HG03342 (cell line): ENCODE results near the gene SRSF3.

Source experiments
- ATAC-seq: cut with Tn5 transposase; IDR thresholded peaks from one replicate; pipeline ENCODE4 v1.9.1; 2021; ENCODE audit warnings: mild to moderate bottlenecking, moderate library complexity; ENCODE audit not compliant: unreplicated experiment

The SRSF3 gene

GRCh38 chr6:36622901-36623546, 28.9 kb downstream of the SRSF3 start:
- no peak for ATAC-seq

DNA sequence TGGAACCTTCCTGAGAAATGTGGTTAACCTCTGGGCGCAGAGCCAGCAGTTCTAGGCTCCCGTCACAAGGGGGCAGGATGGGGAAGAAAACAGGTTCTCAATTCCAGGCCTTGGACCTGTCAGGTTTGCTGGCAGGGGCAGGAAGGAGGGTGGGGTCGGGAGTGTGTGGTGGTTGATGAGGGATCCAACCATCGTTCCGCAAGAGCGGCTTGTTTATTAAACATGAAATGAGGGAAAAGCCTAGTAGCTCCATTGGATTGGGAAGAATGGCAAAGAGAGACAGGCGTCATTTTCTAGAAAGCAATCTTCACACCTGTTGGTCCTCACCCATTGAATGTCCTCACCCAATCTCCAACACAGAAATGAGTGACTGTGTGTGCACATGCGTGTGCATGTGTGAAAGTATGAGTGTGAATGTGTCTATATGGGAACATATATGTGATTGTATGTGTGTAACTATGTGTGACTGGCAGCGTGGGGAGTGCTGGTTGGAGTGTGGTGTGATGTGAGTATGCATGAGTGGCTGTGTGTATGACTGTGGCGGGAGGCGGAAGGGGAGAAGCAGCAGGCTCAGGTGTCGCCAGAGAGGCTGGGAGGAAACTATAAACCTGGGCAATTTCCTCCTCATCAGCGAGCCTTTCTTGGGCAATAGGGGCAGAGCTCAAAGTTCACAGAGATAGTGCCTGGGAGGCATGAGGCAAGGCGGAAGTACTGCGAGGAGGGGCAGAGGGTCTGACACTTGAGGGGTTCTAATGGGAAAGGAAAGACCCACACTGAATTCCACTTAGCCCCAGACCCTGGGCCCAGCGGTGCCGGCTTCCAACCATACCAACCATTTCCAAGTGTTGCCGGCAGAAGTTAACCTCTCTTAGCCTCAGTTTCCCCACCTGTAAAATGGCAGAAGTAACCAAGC, 29.6 kb downstream of the SRSF3 start:
- ATAC-seq: no peak

GRCh38 chr6:36624461-36625157, 30.4 kb downstream of the SRSF3 start:
- no peak for ATAC-seq

DNA sequence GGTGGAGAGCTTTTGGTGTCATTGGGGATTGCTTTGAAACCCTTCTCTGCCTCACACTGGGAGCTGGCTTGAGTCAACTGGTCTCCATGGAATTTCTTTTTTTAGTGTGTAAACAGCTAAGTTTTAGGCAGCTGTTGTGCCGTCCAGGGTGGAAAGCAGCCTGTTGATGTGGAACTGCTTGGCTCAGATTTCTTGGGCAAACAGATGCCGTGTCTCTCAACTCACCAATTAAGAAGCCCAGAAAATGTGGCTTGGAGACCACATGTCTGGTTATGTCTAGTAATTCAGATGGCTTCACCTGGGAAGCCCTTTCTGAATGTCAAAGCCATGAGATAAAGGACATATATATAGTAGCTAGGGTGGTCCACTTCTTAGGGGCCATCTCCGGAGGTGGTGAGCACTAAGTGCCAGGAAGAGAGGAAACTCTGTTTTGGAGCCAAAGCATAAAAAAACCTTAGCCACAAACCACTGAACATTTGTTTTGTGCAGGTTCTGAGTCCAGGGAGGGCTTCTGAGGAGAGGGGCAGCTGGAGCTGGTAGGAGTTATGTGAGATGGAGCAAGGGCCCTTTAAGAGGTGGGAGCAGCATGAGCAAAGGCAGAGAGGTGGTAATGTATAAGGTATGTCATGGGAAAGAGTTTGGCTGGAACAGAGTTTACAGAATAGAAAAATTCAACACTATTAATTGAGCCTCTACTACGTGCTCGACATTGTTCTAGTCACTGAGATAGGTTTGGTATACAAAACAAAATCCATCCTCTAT, 31.2 kb downstream of the SRSF3 start:
- no peak for ATAC-seq

- no peak for ATAC-seq
These were observed 32.5 kb downstream of the SRSF3 start for GRCh38 chr6:36626636-36627035.

- no peak for ATAC-seq
These were observed 33.0 kb downstream of the SRSF3 start for GRCh38 chr6:36627141-36627540.

GRCh38 chr6:36627801-36628246, 33.7 kb downstream of the SRSF3 start:
- ATAC-seq: no peak

- ATAC-seq: no peak
These were observed 35.6 kb downstream of the SRSF3 start for GRCh38 chr6:36629784-36630183.

GRCh38 chr6:36631326-36632011, 37.3 kb downstream of the SRSF3 start:
- ATAC-seq: no peak

DNA sequence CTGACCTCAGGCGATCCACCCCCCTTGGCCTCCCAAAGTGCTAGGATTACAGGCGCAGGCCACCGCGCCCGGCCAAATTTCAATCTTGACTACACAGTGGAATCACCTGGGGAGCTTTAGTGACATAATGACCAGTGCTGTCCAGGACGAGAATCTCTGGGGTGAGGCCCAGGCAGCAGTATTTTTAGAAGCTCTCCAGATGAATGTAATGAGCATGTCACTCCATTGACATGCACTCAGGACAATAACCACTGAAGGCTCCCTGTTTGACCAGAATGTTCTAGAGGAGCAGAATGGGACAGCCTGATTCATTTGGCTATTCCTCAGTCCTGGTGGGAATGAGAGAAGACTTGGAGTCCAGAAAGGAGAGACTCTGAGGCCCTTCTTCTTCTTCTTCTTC, 39.2 kb downstream of the SRSF3 start:
- ATAC-seq: no peak

DNA sequence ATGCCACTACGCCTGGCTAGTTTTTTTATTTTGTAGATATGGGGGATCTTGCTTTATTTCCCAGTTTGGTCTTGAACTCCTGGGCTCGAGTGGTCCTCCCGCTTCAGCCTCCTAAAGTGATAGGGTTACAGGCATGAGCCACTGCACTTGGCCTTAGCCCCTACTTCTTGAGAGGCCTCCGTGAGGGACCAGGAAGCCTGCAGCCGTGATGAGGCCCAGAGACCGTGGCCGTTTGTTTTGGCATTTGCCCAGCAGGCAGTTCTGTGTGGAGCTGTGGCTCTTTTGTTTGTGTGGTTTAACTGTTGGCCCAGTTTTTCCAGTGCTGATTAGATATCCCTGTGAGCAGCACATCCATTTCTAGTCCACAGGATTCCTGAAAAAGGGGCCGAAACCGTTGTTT, 39.8 kb downstream of the SRSF3 start:
- ATAC-seq: no peak

DNA sequence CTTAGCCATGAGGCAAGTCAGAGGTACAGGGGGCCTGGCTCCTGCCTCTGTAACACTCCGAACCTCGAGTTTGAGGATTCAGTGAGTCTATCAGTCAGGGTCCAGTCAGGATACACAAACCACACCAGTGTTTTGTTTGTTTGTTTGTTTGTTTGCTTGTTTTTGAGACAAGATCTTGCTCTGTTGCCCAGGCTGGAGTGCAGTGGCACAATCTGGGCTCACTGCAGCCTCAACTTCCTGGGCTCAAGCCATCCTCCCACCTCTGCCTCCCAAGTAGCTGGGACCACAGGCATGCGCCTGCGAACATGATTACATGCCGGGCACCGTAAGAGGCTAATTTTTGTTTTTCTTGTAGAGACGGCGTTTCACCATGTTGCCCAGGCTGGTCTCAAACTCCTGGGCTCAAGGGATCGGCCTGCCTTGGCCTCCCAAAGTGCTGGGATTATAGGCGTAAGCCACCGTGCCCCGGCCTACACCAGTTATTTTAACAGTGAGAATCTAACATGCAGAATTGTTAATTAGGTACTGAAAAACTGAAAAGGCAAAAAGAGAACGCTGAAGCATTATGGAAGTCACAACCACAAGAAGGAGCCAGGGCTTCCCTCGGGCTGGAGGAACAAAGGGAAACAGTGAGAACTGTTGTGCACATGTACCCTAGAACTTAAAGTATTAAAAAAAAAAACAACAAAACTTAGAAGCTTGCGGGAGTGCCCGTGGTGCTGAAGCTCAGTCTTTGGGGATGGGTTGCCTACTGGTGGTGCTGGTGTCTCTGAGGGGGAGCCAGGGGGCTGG, 40.4 kb downstream of the SRSF3 start:
- no peak for ATAC-seq

DNA sequence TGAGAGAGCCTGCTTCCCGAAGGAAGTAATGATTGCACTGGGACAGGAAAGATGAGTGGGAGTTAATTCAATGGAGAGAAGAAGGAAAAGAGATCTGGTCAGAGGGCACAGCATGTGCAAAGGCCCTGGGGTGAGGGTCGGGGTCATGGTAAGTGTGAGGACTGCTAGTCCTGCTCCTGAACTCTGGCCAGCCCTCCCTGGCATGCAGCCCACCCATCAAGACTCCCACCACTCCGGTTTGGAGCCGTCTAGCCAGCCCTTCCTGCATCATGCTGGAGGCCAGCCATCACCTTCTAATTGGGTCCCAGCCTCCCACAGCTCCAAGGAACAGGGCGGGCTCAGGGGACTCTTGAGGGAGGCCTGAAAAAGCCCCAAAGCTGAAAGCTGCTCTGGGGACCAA, 42.1 kb downstream of the SRSF3 start:
- ATAC-seq: no peak

- no peak for ATAC-seq
These were observed 42.7 kb downstream of the SRSF3 start for GRCh38 chr6:36636687-36637418.

GRCh38 chr6:36638579-36638978, 44.4 kb downstream of the SRSF3 start:
- ATAC-seq: no peak

- ATAC-seq: no peak
These were observed 45.1 kb downstream of the SRSF3 start for GRCh38 chr6:36639171-36639808.

GRCh38 chr6:36641543-36641942, 47.4 kb downstream of the SRSF3 start:
- ATAC-seq: no peak
